Neural progenitor cell (in vitro differentiated cells): Measurements from ENCODE around the gene KLHL29. TPM values are rescaled to one million over a fixed set of nuclear protein-coding genes. Genes with fewer than 3 reads are reported as not detected.

Experiments
- DNase-seq: peaks from one replicate; pipeline ENCODE4 v3.0.0-alpha.2; 2016; ENCODE audit warnings: low spot score
- H2AFZ ChIP-seq: fragments of 200-600 bp; sonication (generic); replicated peaks from 2 replicates; pipeline ENCODE4 v1.6.1; 2016; ENCODE audit warnings: antibody characterized with exemption
- H3F3A ChIP-seq: fragments of 200-600 bp; sonication (generic); 2 replicates; pipeline ENCODE4 v1.6.1; 2016; ENCODE audit warnings: antibody characterized with exemption, low read depth
- H3K27ac ChIP-seq: fragments of 200-600 bp; sonication (generic); 2 replicates; pipeline ENCODE4 v1.5.1; 2016; ENCODE audit warnings: mild to moderate bottlenecking
- H3K27me3 ChIP-seq: fragments of 200-600 bp; sonication (generic); 2 replicates; pipeline ENCODE4 v1.6.1; 2016; ENCODE audit warnings: mild to moderate bottlenecking, moderate library complexity
- H3K36me3 ChIP-seq: fragments of 200-600 bp; sonication (generic); 2 replicates; pipeline ENCODE4 v1.5.1; 2016
- H3K4me1 ChIP-seq: fragments of 200-600 bp; sonication (generic); 2 replicates; pipeline ENCODE4 v1.6.1; 2016; ENCODE audit warnings: mixed run types
- H3K4me2 ChIP-seq: fragments of 200-600 bp; sonication (generic); 2 replicates; pipeline ENCODE4 v1.6.1; 2016
- H3K4me3 ChIP-seq: fragments of 200-600 bp; sonication (generic); 2 replicates; pipeline ENCODE4 v1.5.1; 2016
- H3K79me2 ChIP-seq: fragments of 200-600 bp; sonication (generic); 2 replicates; pipeline ENCODE4 v1.6.1; 2016; ENCODE audit warnings: low read depth
- H3K9ac ChIP-seq: fragments of 200-600 bp; sonication (generic); 2 replicates; pipeline ENCODE4 v1.6.1; 2016
- H3K9me3 ChIP-seq: fragments of 200-600 bp; sonication (generic); 2 replicates; pipeline ENCODE4 v1.5.1; 2016; ENCODE audit warnings: low read depth
- H4K20me1 ChIP-seq: fragments of 200-600 bp; sonication (generic); 2 replicates; pipeline ENCODE4 v1.6.1; 2016; ENCODE audit warnings: low read depth
- H3K27ac Mint-ChIP-seq: 3 replicates; pipeline ENCODE4 v1.8.0; 2021; ENCODE audit warnings: mixed read lengths
- H3K27me3 Mint-ChIP-seq: 2 replicates; pipeline ENCODE4 v1.8.0; 2022; ENCODE audit warnings: low read depth, mild to moderate bottlenecking, inconsistent platforms, moderate library complexity, mixed read lengths; ENCODE audit not compliant: insufficient read depth
- H3K36me3 Mint-ChIP-seq: 3 replicates; pipeline ENCODE4 v1.8.0; 2021; ENCODE audit warnings: mixed read lengths
- H3K4me1 Mint-ChIP-seq: 3 replicates; pipeline ENCODE4 v1.8.0; 2021; ENCODE audit warnings: mixed read lengths
- H3K4me3 Mint-ChIP-seq: 3 replicates; pipeline ENCODE4 v1.8.0; 2021; ENCODE audit warnings: mild to moderate bottlenecking, moderate library complexity, mixed read lengths
- H3K9me3 Mint-ChIP-seq: 3 replicates; pipeline ENCODE4 v1.8.0; 2020; ENCODE audit warnings: mixed read lengths
- CTCF ChIP-seq: fragments of 200-600 bp; sonication (generic); IDR thresholded peaks from 2 replicates; pipeline ENCODE4 v1.5.1; 2017; ENCODE audit warnings: antibody characterized with exemption, mild to moderate bottlenecking
- EZH2 ChIP-seq: fragments of 200-600 bp; sonication (generic); IDR thresholded peaks from 2 replicates; pipeline ENCODE4 v1.6.1; 2017; ENCODE audit warnings: antibody characterized with exemption, mild to moderate bottlenecking, moderate library complexity
- EZH2phosphoT487 ChIP-seq: fragments of 200-600 bp; sonication (generic); IDR thresholded peaks from 2 replicates; pipeline ENCODE4 v1.6.1; 2017; ENCODE audit warnings: antibody characterized with exemption
- total RNA-seq: library from RNA; depleted of rRNA; stranded (reverse); fragments of >200 nt; gene quantifications from 2 replicates; pipeline ENCODE4 v1.2.3, GENCODE V29; 2015; ENCODE audit warnings: low replicate concordance

Gene KLHL29
- total RNA-seq, 1 donor from 2014 or later: 1.6 TPM

DNA sequence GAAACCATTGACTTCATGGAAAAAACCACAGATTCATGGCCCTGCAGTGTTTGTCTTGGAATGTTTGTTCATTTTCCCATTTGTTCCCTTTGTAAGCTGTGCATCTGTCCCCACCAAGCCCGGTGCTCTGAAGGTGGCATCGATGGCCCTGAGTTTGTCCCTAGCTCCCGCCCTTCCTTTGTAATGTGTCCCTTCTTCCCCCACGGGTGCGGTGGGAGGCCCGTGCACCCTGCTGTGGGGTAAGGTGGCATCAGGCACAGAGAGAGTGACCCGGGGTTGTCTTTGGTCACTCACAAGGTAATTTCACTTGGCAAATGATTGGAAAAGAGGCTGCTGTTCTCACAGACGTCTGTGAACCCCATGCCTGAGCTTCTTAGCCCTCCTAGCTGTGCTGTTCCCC, 28.7 kb downstream of the KLHL29 start:
- Histone ChIP-seq H3K9ac (no peak overlapping the region), H3K27me3 (no peaks in the 10 kb centered on the region), H3K36me3 (no peaks in the 10 kb centered on the region), H3K9me3 (no peaks in the 10 kb centered on the region), H3K4me1 (peaks cover 11% of the 10 kb centered on the region), H3K27ac (no peak overlapping the region), H3K4me2 (no peak overlapping the region), H3K4me3 (no peak overlapping the region), H3K79me2 (no peaks in the 10 kb centered on the region), H2AFZ (no peak overlapping the region), H4K20me1 (no peaks in the 10 kb centered on the region), H3F3A (peaks cover 2% of the 10 kb centered on the region)
- Mint-ChIP-seq H3K4me1 (peaks cover 26% of the 10 kb centered on the region), H3K9me3 (no peaks in the 10 kb centered on the region), H3K27ac (peak overlapping the region; percentile 81), H3K36me3 (peaks cover 10% of the 10 kb centered on the region), H3K4me3 (no peak overlapping the region), H3K27me3 (peaks cover 2% of the 10 kb centered on the region)
- TF ChIP-seq EZH2: no peak
- TF ChIP-seq EZH2phosphoT487: no peak
- no peak for TF ChIP-seq CTCF
- DNase-seq: no peak

DNA sequence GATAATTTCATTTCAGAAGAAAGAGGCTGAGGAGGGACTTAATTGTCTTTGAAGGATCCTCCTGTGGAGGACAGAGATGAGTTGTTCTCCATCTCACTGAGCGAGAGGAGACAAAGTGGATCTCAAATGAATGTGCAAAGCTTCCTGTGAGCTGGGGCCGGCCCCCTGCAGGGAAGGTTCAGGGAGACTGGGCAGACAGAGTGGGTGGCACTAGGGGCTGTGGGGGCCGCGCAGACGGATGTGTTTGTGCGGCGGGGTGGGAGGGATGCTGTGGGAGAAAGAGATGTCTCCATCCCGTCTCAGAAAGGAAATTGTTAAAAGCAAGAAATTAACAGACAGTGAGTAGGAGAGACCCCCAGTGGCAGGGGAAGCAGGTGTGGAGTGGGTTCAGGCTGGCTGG, 29.1 kb downstream of the KLHL29 start:
- Histone ChIP-seq H3K4me1 (peaks cover 15% of the 10 kb centered on the region), H4K20me1 (no peaks in the 10 kb centered on the region), H3K9me3 (no peaks in the 10 kb centered on the region), H3K36me3 (no peaks in the 10 kb centered on the region), H3K9ac (no peak overlapping the region), H3K4me3 (no peak overlapping the region), H2AFZ (no peak overlapping the region), H3K79me2 (no peaks in the 10 kb centered on the region), H3K4me2 (no peak overlapping the region), H3K27me3 (no peaks in the 10 kb centered on the region), H3K27ac (no peak overlapping the region), H3F3A (peaks cover 2% of the 10 kb centered on the region)
- TF ChIP-seq EZH2phosphoT487: no peak
- no peak for TF ChIP-seq CTCF
- no peak for TF ChIP-seq EZH2
- Mint-ChIP-seq H3K4me1 (peaks cover 30% of the 10 kb centered on the region), H3K27ac (peak overlapping the region; percentile 81), H3K4me3 (no peak overlapping the region), H3K36me3 (peaks cover 10% of the 10 kb centered on the region), H3K9me3 (no peaks in the 10 kb centered on the region), H3K27me3 (peaks cover 2% of the 10 kb centered on the region)
- DNase-seq: no peak

GRCh38 chr2:23414871-23415270, 29.9 kb downstream of the KLHL29 start:
- TF ChIP-seq CTCF (peak; percentile 36), EZH2 (no peak), EZH2phosphoT487 (no peak)
- Mint-ChIP-seq H3K36me3 (peaks cover 10% of the 10 kb centered on the region), H3K4me3 (no peak overlapping the region), H3K4me1 (peaks cover 38% of the 10 kb centered on the region), H3K27me3 (peaks cover 2% of the 10 kb centered on the region), H3K27ac (no peak overlapping the region), H3K9me3 (no peaks in the 10 kb centered on the region)
- Histone ChIP-seq H3K27ac (no peak overlapping the region), H3K9ac (no peak overlapping the region), H2AFZ (no peak overlapping the region), H3K27me3 (no peaks in the 10 kb centered on the region), H3K79me2 (no peaks in the 10 kb centered on the region), H3K4me1 (peaks cover 15% of the 10 kb centered on the region), H3F3A (peaks cover 2% of the 10 kb centered on the region), H4K20me1 (no peaks in the 10 kb centered on the region), H3K9me3 (no peaks in the 10 kb centered on the region), H3K36me3 (no peaks in the 10 kb centered on the region), H3K4me2 (no peak overlapping the region), H3K4me3 (no peak overlapping the region)
- peak; percentile 32 for DNase-seq
